ENCODE results near the gene MEMO1. TPM values are rescaled to one million over a fixed set of nuclear protein-coding genes. Genes with fewer than 3 reads are reported as not detected.

The MEMO1 gene
- total and polyA plus RNA-seq, 2 of the 4 experiments (the other 2 are of a cell fraction), result 23.7 to 49.7 TPM

GRCh38 chr2:31983762-31984467 lies 26.9 kb downstream of the MEMO1 start:
- ChIA-PET POLR2A (ENCODE audit: unreplicated experiment) (no interaction called here), CTCF (no interaction called here)
- peaks cover 38% of the 10 kb centered on the region for H4K20me1 ChIP-seq (ENCODE audit: insufficient read depth, low read length)
- no peak overlapping the region for H4K8ac ChIP-seq (ENCODE audit: low read depth in 2 of 2, low read length in 2 of 2)
- no peak overlapping the region for H2AK5ac ChIP-seq (ENCODE audit: low read depth, low read length)
- peak; percentile 32 for DNase-seq
- H3K4me1 ChIP-seq (ENCODE audit: control insufficient read depth, insufficient read depth, low read length), result no peaks in the 10 kb centered on the region; the same call in 1 of the 2 replicates
- H3K9me3 ChIP-seq (ENCODE audit: control insufficient read depth, insufficient read depth, low read length), result no peaks in the 10 kb centered on the region
- no peak overlapping the region for H2BK120ac ChIP-seq (ENCODE audit: low read depth, low read length)
- no peak overlapping the region for H3K14ac ChIP-seq (replicated peaks; ENCODE audit: low read depth, low read length)
- WGBS, 2 experiments (ENCODE audit: extremely low coverage in 2 of 2, insufficient read length in 1 of 2), result no CpG with 5 or more reads among the region's 5 CpGs
- no peak overlapping the region for H2BK5ac ChIP-seq (ENCODE audit: low read depth, low read length, poor library complexity, severe bottlenecking)
- H3K56ac ChIP-seq (ENCODE audit: extremely low read depth, insufficient read depth, low read length), result no peak overlapping the region
- H2BK20ac ChIP-seq (ENCODE audit: low read depth, low read length), result no peak overlapping the region
- dilution Hi-C loops (cut with HindIII; ENCODE audit: low sequenced_read_pairs, unreplicated experiment), result no loop called here
- H3K27ac ChIP-seq (ENCODE audit: insufficient read depth, low read length), result no peak overlapping the region
- no peak overlapping the region for H3K18ac ChIP-seq (ENCODE audit: low read depth, low read length)
- ATAC-seq (ENCODE audit: low read depth), result no peak
- peaks cover 12 to 39% of the 10 kb centered on the region in 2 experiments for H3K79me1 ChIP-seq (ENCODE audit: low read depth in 1 of 2, low read length in 2 of 2)
- H4K91ac ChIP-seq (ENCODE audit: insufficient read depth, low read depth, low read length), result no peak overlapping the region
- BruUV-seq (replicated peaks), result no TSS peak
- no peak overlapping the region for H3K4ac ChIP-seq (ENCODE audit: low read depth, low read length)
- no peak overlapping the region for H2AK9ac ChIP-seq (replicated peaks; ENCODE audit: low read depth, low read length, poor library complexity)
- in situ Hi-C loops (cut with MboI; ENCODE audit: low sequenced_read_pairs), result no loop called here
- no peak overlapping the region for H3K4me2 ChIP-seq (ENCODE audit: low read depth, low read length)
- H3K4me3 ChIP-seq (ENCODE audit: insufficient read depth, low read depth, low read length), result no peak overlapping the region
- intact Hi-C loops (cut with micrococcal nuclease), result no loop called here
- no peaks in the 10 kb centered on the region for H3K36me3 ChIP-seq (ENCODE audit: control insufficient read depth, insufficient read depth, low read length)
- H2BK15ac ChIP-seq (ENCODE audit: low read depth, low read length), result no peak overlapping the region
- no peaks in the 10 kb centered on the region for H3K27me3 ChIP-seq (ENCODE audit: control insufficient read depth, insufficient read depth, low read length)
- TF ChIP-seq MAFK (IDR thresholded peaks at IDR 0.05; ENCODE audit: low read depth, low read length) (no peak), BHLHE40 (IDR thresholded peaks at IDR 0.05; ENCODE audit: low read depth, low read length) (no peak), POLR2A (IDR thresholded peaks at IDR 0.05; ENCODE audit: low read depth, low read length) (no peak), RCOR1 (IDR thresholded peaks at IDR 0.05; ENCODE audit: insufficient replicate concordance, low read length) (no peak), RAD21 (IDR thresholded peaks at IDR 0.05; ENCODE audit: low read length) (no peak), MXI1 (IDR thresholded peaks at IDR 0.05; ENCODE audit: borderline replicate concordance, low read depth, low read length) (no peak), RFX5 (IDR thresholded peaks at IDR 0.05; ENCODE audit: low read depth, low read length) (no peak), CTCF (conservative IDR thresholded peaks at IDR 0.05; ENCODE audit: low read depth, low read length) (no peak), USF2 (IDR thresholded peaks at IDR 0.05; ENCODE audit: low read depth, low read length) (no peak), CEBPB (IDR thresholded peaks at IDR 0.05; ENCODE audit: low read depth, low read length) (no peak), FOS (IDR thresholded peaks at IDR 0.05; ENCODE audit: low read depth, low read length) (no peak), SMC3 (IDR thresholded peaks at IDR 0.05; ENCODE audit: low read depth, low read length) (no peak), CHD1 (IDR thresholded peaks at IDR 0.05; ENCODE audit: low read depth, low read length) (no peak), MAZ (IDR thresholded peaks at IDR 0.05; ENCODE audit: borderline replicate concordance, low read depth, low read length) (no peak)
- peaks cover 7% of the 10 kb centered on the region for H3K9me1 ChIP-seq (ENCODE audit: insufficient read depth, low read length)
- no peak overlapping the region for H2AFZ ChIP-seq (replicated peaks; ENCODE audit: low read length, poor library complexity)
- no peak overlapping the region for H3K23ac ChIP-seq (ENCODE audit: low read depth, low read length)
- no peak overlapping the region for H4K5ac ChIP-seq (ENCODE audit: low read depth, low read length)
- H3K9ac ChIP-seq (ENCODE audit: low read depth, low read length), result no peak overlapping the region

All from IMR-90 (cell line).